ENCODE measurements around the gene MED8.

The MED8 gene

GRCh38 chr1:43348809-43349593 is 40.6 kb downstream of the MED8 start:
- DNase-seq (ENCODE audit: low spot score): peak; percentile 67
- TF ChIP-seq, protein P1, sequence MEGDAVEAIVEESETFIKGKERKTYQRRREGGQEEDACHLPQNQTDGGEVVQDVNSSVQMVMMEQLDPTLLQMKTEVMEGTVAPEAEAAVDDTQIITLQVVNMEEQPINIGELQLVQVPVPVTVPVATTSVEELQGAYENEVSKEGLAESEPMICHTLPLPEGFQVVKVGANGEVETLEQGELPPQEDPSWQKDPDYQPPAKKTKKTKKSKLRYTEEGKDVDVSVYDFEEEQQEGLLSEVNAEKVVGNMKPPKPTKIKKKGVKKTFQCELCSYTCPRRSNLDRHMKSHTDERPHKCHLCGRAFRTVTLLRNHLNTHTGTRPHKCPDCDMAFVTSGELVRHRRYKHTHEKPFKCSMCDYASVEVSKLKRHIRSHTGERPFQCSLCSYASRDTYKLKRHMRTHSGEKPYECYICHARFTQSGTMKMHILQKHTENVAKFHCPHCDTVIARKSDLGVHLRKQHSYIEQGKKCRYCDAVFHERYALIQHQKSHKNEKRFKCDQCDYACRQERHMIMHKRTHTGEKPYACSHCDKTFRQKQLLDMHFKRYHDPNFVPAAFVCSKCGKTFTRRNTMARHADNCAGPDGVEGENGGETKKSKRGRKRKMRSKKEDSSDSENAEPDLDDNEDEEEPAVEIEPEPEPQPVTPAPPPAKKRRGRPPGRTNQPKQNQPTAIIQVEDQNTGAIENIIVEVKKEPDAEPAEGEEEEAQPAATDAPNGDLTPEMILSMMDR (IDR thresholded peaks at IDR 0.05; ENCODE audit: extremely low read depth, missing control alignments): no peak

- TF ChIP-seq, protein P1 (IDR thresholded peaks at IDR 0.05; ENCODE audit: extremely low read depth, missing control alignments): no peak
- no peak for DNase-seq (ENCODE audit: low spot score)
These were observed 41.2 kb downstream of the MED8 start for GRCh38 chr1:43348343-43348808.

DNA sequence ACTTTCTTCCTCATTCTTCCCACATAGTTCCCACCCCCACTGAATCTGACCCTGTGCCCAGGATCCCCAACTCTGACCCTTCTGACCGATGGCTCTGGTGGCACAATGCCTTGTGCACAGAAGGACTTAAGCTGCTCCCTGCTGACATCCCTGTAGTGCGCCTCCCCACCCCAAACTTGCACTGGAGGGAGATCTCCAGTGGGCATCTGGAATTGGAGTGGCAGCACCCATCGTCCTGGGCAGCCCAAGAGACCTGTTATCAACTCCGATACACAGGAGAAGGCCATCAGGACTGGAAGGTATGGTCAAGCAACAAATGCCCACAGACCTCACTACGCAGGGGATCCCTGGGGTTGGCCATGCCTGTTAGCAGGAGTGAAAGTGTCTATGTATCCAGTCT is 43.0 kb downstream of the MED8 start:
- TF ChIP-seq, protein P1 (IDR thresholded peaks at IDR 0.05; ENCODE audit: extremely low read depth, missing control alignments): no peak
- DNase-seq (ENCODE audit: low spot score): no peak

DNA sequence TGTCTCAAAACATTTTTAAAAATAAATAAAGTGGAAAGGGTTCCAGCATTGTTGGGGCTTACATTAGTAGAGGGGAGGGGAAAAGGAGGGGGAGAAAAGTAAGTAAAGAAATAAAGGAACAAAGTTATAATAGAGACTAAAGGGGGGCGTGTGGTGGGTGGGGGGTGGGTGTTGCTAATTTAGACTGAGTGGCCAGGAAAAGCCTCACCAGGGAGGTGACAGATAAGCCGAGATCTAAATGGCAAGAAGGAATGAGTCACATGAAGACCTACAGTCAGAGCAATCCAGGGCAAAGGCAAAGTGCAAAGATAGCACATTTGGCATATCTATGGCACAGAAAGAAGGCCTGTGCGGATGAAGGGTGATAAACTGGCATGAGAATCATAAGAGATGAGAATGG is 44.5 kb downstream of the MED8 start:
- no peak for DNase-seq (ENCODE audit: low spot score)

DNA sequence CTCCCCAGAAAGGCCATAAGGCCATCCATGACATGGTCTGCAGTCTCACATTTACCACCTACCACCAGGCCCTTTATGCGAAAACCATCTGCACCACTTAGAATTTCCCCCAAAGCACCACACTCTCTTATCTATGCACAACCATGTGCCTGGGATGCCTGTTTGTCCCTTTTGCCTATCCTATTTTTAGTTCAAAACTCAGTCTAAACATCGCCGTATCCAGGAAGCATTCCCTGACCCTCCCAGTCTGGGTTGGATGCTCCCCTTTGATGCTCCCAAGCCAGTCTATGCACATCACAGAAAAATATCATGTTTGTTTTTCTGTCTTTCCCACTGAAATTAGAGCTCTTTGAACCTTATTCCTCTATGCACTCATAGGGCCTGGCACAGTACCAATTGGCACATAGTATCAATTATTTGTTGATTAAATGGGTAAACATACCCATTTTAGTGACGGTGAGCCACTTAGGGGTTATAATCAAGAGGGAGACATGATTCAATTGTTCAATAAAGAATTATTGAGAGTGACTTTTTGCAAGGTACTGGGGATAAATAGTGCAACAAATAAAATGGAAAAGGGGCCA is 45.2 kb downstream of the MED8 start:
- TF ChIP-seq, protein P1 (IDR thresholded peaks at IDR 0.05; ENCODE audit: extremely low read depth, missing control alignments): no peak
- DNase-seq (ENCODE audit: low spot score): no peak

More for the DNA sequence above, 44.5 kb downstream of the MED8 start:
- TF ChIP-seq, protein P1 (IDR thresholded peaks at IDR 0.05; ENCODE audit: extremely low read depth, missing control alignments): no peak

GRCh38 chr1:43340559-43340958 is 49.0 kb downstream of the MED8 start:
- DNase-seq (ENCODE audit: low spot score): no peak
- TF ChIP-seq, protein P1 (IDR thresholded peaks at IDR 0.05; ENCODE audit: extremely low read depth, missing control alignments): no peak

GRCh38 chr1:43339584-43340232 is 49.9 kb downstream of the MED8 start:
- TF ChIP-seq, protein P1 (IDR thresholded peaks at IDR 0.05; ENCODE audit: extremely low read depth, missing control alignments): no peak
- DNase-seq (ENCODE audit: low spot score): no peak

All from GM20000 (cell line).